NOMO-1 treated with dmso at 0.1 percent for 144 hours (cell line): ENCODE data around the gene MIGA1.
A peak's percentile ranks its signal among the peaks of the same experiment; 100 is the strongest.
"Not testable (repeated sequence)": the region's sequence is repeated elsewhere in the genome, so short reads cannot be mapped to it uniquely, and the experiment has no call there.

ENCODE experiments used
- DNase-seq: peaks from one replicate; lab custom pipeline; 2025; ENCODE audit not compliant: unreplicated experiment; lab: John Stamatoyannopoulos, UW

Gene MIGA1

DNA sequence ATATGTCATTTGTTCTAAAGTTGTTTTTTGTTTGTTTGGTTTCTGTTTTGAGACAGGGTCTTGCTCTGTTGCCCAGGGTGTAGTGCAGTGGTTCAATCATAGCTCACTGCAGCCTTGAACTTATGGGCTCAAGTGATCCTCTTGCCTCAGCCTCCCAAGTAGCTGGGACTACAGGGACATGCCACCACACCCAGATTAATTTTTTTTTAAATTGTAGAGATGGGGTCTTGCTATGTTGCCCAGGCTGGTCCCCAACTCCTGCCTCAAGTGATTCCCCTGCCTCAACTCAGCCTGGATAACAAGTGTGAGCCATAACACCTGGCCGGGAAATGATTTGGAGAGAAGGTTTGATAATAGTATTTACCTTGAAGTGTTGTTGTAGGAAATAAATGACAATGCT lies 127.2 kb downstream of the MIGA1 start:
- no peak for DNase-seq

DNA sequence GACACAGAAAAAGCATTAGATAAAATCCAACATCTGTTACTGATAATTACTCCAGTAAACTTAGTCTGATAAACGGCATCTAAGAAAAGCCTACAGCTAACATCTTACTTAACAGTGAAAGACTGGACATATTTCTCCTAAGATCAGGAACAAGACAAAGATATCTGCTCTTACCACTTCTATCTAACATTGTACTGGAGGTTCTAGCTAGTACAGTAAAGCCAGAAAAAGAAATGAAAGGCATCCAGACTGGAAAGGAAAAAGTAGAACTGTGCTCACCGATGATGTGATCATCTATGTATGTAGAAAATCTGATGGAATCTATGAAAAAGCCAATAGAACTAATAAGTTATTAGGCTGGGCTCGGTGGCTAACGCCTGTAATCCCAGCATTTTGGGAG lies 130.7 kb downstream of the MIGA1 start:
- no peak for DNase-seq

- DNase-seq = not testable (repeated sequence)
Observed at GRCh38 chr1:77918918-77919317, 139.5 kb downstream of the MIGA1 start.

GRCh38 chr1:77925518-77925917 lies 146.1 kb downstream of the MIGA1 start:
- DNase-seq = no peak

GRCh38 chr1:77925956-77926355 lies 146.5 kb downstream of the MIGA1 start:
- no peak for DNase-seq

DNA sequence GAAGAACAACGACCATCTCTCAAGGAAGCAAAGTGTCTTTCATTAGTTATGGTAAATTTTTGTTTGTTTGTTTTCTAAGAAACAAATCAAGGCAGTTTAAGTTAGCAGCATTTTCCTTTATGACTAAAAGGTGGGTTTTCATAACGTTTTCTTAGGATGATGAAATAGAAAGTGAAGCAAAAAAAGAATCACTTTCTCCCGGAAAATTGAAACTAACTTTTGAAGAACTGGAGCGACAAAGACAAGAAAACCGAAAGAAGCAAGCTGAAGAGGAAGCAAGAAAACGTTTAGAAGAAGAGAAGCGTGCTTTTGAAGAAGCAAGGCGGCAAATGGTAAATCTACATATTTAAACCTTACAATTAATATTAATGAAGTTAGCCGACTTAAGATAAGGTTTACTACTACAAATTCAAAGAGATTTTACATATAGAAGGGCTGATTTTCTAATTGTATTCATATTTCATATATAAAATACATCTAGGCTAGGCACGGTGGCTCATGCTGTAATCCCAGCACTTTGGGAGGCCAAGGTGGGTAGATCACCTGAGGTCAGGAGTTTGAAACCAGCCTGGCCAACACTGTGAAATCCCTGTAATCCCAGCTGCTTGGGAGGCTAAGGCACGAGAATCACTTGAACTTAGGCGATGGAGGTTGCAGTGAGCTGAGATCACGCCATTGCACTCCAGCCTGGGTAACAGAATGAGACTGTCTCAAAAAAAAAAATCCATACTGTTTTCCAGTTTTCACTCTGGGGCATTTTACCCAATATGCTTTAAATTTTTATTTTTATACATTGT lies 147.3 kb downstream of the MIGA1 start:
- DNase-seq = peak; percentile 75

DNA sequence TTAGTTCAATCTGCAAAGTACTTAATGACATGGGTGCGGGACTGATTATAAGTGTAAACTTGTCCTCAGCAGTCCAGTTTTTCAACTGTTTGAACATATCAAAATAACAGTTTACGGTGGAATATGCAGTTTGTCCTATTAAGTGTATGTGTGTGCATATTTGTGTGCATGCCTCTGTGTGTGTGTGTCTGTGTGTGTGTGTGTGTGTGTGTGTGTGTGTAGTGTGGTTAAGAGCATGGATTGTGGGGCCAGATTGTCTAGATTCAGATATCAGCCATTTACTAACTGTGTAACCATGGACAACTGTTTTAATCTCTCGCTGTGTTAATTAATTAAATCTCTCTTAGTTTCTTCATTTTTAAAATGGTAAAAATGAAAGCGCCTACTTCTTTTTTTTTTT lies 148.0 kb downstream of the MIGA1 start:
- DNase-seq = no peak
